Mammary epithelial cell (primary cell): Measurements from ENCODE around the gene RAB5A.

Source experiments
- CTCF ChIP-seq, 2 donors: IDR thresholded peaks in 1 of 2; conservative IDR thresholded peaks in 1 of 2; 2 replicates each; pipeline ENCODE4 v1.5.1; 2011 to 2012; ENCODE audit warnings: inconsistent platforms in 2 of 2, low read length in 2 of 2, mild to moderate bottlenecking in 2 of 2, control low read depth in 1 of 2, low read depth in 1 of 2; ENCODE audit not compliant: insufficient read depth in 1 of 2; ENCODE audit errors: extremely low read depth in 1 of 2
- EZH2 ChIP-seq: IDR thresholded peaks from 2 replicates; pipeline ENCODE4 v1.6.1; 2012; ENCODE audit warnings: low read length, inconsistent platforms, borderline replicate concordance

GRCh38 chr3:19940643-19941042 is 6.3 kb upstream of the RAB5A start:
- TF ChIP-seq CTCF (conservative IDR thresholded peaks at IDR 0.05 in 1 of 2, IDR thresholded peaks at IDR 0.05 in 1 of 2; ENCODE audit: extremely low read depth in 1 of 2, insufficient read depth in 1 of 2, low read depth in 1 of 2, low read length in 2 of 2): no peak
- TF ChIP-seq EZH2: no peak
